ENCODE data around the gene FZD4.

- TF ChIP-seq GATA2 (IDR thresholded peaks at IDR 0.05; ENCODE audit: low read depth, low read length): no peak
- TF ChIP-seq GATA3 (IDR thresholded peaks at IDR 0.05; ENCODE audit: low read depth, low read length): no peak
Measured at GRCh38 chr11:86980086-86980796, 25.0 kb upstream of the FZD4 start.
